ENCODE results near the gene WNT5A.

DNA sequence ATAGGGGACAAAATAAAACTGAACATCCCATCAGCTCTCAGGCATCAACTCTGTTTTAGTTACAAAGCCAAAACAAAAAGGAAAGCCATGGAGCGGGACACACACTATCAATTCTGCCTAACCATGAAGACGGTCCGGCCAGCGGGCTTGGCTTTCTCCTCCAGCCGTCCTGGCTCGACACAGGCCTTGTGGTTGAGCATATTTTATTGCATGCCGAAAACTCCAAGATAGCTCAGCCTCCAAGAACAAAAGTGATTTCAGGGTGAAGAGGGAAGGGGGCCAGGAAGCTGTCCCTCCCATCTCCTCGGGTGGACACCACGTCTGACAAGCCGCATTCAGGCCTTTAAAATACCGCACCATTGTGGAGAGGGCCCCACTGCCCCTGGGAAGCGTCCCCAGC, 31.2 kb downstream of the WNT5A start:
- TF ChIP-seq, protein P1, sequence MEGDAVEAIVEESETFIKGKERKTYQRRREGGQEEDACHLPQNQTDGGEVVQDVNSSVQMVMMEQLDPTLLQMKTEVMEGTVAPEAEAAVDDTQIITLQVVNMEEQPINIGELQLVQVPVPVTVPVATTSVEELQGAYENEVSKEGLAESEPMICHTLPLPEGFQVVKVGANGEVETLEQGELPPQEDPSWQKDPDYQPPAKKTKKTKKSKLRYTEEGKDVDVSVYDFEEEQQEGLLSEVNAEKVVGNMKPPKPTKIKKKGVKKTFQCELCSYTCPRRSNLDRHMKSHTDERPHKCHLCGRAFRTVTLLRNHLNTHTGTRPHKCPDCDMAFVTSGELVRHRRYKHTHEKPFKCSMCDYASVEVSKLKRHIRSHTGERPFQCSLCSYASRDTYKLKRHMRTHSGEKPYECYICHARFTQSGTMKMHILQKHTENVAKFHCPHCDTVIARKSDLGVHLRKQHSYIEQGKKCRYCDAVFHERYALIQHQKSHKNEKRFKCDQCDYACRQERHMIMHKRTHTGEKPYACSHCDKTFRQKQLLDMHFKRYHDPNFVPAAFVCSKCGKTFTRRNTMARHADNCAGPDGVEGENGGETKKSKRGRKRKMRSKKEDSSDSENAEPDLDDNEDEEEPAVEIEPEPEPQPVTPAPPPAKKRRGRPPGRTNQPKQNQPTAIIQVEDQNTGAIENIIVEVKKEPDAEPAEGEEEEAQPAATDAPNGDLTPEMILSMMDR (IDR thresholded peaks at IDR 0.05 in 2 of 3, conservative IDR thresholded peaks at IDR 0.05 in 1 of 3; ENCODE audit: borderline replicate concordance in 1 of 3, insufficient read depth in 1 of 3, low read depth in 2 of 3, low read length in 2 of 3): no peak
- TF ChIP-seq EZH2 (IDR thresholded peaks at IDR 0.05) (no peak), EZH2phosphoT487 (IDR thresholded peaks at IDR 0.05; ENCODE audit: borderline replicate concordance) (no peak), SIN3A (IDR thresholded peaks at IDR 0.05; ENCODE audit: low read depth) (no peak), POLR2A (IDR thresholded peaks at IDR 0.05; ENCODE audit: borderline replicate concordance, extremely low read depth, insufficient read depth, insufficient read length) (no peak), YY1 (IDR thresholded peaks at IDR 0.05; ENCODE audit: extremely low read depth, insufficient replicate concordance, low read depth, low read length) (no peak), POLR2AphosphoS5 (IDR thresholded peaks at IDR 0.05; ENCODE audit: low read depth, low read length) (no peak)

All from HCT116 (cell line).